ENCODE measurements around the gene SREBF1. TPM values are rescaled to one million over a fixed set of nuclear protein-coding genes. Genes with fewer than 3 reads are reported as not detected.
A peak's percentile ranks its signal among the peaks of the same experiment; 100 is the strongest.

Gene SREBF1
- polyA plus RNA-seq, 1 donor = 79.1 TPM

DNA sequence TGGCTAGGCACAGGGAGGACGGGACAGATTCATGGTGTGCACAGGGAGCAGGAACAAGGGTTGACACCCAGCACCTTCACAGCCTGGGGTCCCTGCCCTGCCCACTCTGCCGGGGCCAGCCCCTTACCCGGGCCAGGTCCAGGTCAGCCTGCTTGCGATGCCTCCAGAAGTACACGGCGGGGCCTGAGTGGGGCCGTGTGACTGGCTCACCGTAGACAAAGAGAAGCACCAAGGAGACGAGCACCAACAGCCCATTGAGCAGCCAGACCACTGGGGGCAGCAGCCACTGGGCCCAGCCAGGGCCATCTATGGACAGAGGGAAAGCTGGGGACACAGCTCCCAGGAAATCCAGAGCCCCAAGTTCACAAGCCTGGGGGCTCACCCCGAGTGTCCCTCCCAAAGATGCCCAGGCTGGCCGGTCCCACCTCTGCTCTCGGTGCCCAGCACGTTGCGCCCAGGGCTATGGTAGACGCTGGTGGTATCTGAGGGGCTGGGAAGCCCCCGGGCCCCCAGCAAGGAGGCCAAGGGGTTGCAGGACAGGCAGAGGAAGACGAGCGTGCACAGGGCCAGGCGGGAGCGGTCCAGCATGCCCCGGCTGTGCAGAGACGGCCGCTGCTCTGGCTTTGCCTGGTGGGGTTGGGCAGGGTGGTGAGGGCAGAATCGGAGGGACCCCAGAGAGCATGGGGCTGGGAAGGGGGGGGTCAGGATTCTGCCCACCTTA lies 19.8 kb downstream of the SREBF1 start:
- peaks cover 77% of the 10 kb centered on the region for H3K36me3 ChIP-seq (ENCODE audit: control insufficient read depth, insufficient read depth, low read length)
- no peak overlapping the region for H3K27ac ChIP-seq (ENCODE audit: low read length)
- H3K4me3 ChIP-seq (ENCODE audit: low read length) = no peak overlapping the region
- no peaks in the 10 kb centered on the region for H3K27me3 ChIP-seq (ENCODE audit: control insufficient read depth, insufficient read depth, low read length)
- DNase-seq = no peak
- no CpG with 5 or more reads among the region's 24 CpGs for WGBS (ENCODE audit: insufficient coverage, low lambda C conversion rate)
- no peaks in the 10 kb centered on the region for H3K9me3 ChIP-seq (ENCODE audit: control insufficient read depth, low read depth, low read length)
- H3K4me1 ChIP-seq (ENCODE audit: control insufficient read depth, insufficient read depth, low read length) = peaks cover 34% of the 10 kb centered on the region

- no peak for DNase-seq
- H3K27me3 ChIP-seq (ENCODE audit: control insufficient read depth, insufficient read depth, low read length) = no peaks in the 10 kb centered on the region
- no peak overlapping the region for H3K4me3 ChIP-seq (ENCODE audit: low read length)
- H3K9me3 ChIP-seq (ENCODE audit: control insufficient read depth, low read depth, low read length) = no peaks in the 10 kb centered on the region
- no CpG with 5 or more reads among the region's 22 CpGs for WGBS (ENCODE audit: insufficient coverage, low lambda C conversion rate)
- peaks cover 81% of the 10 kb centered on the region for H3K36me3 ChIP-seq (ENCODE audit: control insufficient read depth, insufficient read depth, low read length)
- peaks cover 31% of the 10 kb centered on the region for H3K4me1 ChIP-seq (ENCODE audit: control insufficient read depth, insufficient read depth, low read length)
- H3K27ac ChIP-seq (ENCODE audit: low read length) = no peak overlapping the region
Observed at GRCh38 chr17:17816240-17816814, 20.5 kb downstream of the SREBF1 start.

DNA sequence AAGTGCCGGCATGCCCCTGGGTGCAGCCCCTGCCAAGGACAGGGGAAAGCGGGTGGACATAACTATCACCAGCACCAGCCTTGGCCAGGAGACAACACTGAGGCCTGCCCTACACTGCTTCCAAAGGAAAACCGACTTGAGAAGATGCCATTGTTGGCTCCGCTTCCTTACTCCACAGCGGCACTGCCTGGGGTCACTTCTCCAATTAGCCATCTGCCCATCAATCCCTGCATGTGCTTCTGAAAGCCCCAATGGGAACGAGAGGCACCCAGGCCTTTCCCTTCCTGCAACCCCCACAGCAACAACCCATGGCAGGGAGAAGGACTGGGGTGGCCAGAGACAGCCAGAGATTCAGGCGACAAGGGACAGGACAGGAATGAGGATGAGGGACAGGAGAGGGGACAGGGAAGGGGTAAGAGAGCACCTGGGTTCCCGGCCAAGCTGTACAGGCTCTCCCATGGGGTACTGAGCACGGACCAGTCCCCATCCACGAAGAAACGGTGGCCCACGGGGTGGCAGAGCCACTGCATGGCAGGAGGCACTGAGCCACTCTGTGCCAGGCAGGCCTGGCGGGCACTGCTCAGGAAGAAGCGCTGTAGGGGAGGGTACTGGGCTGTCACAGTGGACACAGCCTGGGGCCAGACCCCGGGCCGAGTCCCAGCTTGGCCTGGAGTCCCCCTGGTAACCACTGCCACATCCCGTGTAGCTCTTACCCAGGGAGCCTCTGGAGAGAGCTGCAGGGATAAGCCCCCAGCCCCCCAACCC lies 21.2 kb downstream of the SREBF1 start:
- Histone ChIP-seq H3K4me1 (ENCODE audit: control insufficient read depth, insufficient read depth, low read length) (peaks cover 33% of the 10 kb centered on the region), H3K36me3 (ENCODE audit: control insufficient read depth, insufficient read depth, low read length) (peaks cover 85% of the 10 kb centered on the region), H3K9me3 (ENCODE audit: control insufficient read depth, low read depth, low read length) (peaks cover 4% of the 10 kb centered on the region), H3K4me3 (ENCODE audit: low read length) (no peak overlapping the region), H3K27me3 (ENCODE audit: control insufficient read depth, insufficient read depth, low read length) (no peaks in the 10 kb centered on the region), H3K27ac (ENCODE audit: low read length) (no peak overlapping the region)
- DNase-seq = no peak
- no CpG with 5 or more reads among the region's 17 CpGs for WGBS (ENCODE audit: insufficient coverage, low lambda C conversion rate)

GRCh38 chr17:17815062-17815406 lies 21.8 kb downstream of the SREBF1 start:
- DNase-seq = no peak
- Histone ChIP-seq H3K4me1 (ENCODE audit: control insufficient read depth, insufficient read depth, low read length) (peaks cover 39% of the 10 kb centered on the region), H3K9me3 (ENCODE audit: control insufficient read depth, low read depth, low read length) (peaks cover 8% of the 10 kb centered on the region), H3K4me3 (ENCODE audit: low read length) (no peak overlapping the region), H3K36me3 (ENCODE audit: control insufficient read depth, insufficient read depth, low read length) (peaks cover 86% of the 10 kb centered on the region), H3K27me3 (ENCODE audit: control insufficient read depth, insufficient read depth, low read length) (no peaks in the 10 kb centered on the region), H3K27ac (ENCODE audit: low read length) (no peak overlapping the region)
- no CpG with 5 or more reads among the region's 8 CpGs for WGBS (ENCODE audit: insufficient coverage, low lambda C conversion rate)

- DNase-seq = no peak
- Histone ChIP-seq H3K4me3 (ENCODE audit: low read length) (no peak overlapping the region), H3K36me3 (ENCODE audit: control insufficient read depth, insufficient read depth, low read length) (peaks cover 80% of the 10 kb centered on the region), H3K9me3 (ENCODE audit: control insufficient read depth, low read depth, low read length) (peaks cover 8% of the 10 kb centered on the region), H3K27ac (ENCODE audit: low read length) (no peak overlapping the region), H3K27me3 (ENCODE audit: control insufficient read depth, insufficient read depth, low read length) (no peaks in the 10 kb centered on the region), H3K4me1 (ENCODE audit: control insufficient read depth, insufficient read depth, low read length) (peaks cover 35% of the 10 kb centered on the region)
- WGBS (ENCODE audit: insufficient coverage, low lambda C conversion rate) = no CpG with 5 or more reads among the region's 20 CpGs
Observed at GRCh38 chr17:17814162-17815061, 22.4 kb downstream of the SREBF1 start.

DNA sequence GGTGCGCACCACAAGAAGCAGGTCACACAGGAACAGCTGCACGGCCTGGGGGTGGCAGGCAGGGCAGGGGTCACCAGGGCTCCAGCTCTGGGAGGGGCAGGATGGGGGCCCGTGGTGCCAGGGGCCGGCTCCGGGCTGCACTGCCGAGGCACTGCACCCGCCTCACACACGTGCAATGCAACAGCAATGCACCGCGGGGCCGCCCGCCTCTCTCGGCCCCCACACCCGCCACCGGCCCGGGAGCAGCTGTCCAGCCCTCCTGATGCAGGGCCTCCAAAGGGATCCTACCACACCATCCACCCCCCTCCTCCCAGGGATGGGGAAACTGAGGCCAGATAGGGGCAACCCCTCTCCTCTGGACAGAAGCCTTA lies 23.1 kb downstream of the SREBF1 start:
- Histone ChIP-seq H3K27ac (ENCODE audit: low read length) (no peak overlapping the region), H3K4me3 (ENCODE audit: low read length) (no peak overlapping the region), H3K27me3 (ENCODE audit: control insufficient read depth, insufficient read depth, low read length) (no peaks in the 10 kb centered on the region), H3K4me1 (ENCODE audit: control insufficient read depth, insufficient read depth, low read length) (peaks cover 28% of the 10 kb centered on the region), H3K9me3 (ENCODE audit: control insufficient read depth, low read depth, low read length) (peaks cover 8% of the 10 kb centered on the region), H3K36me3 (ENCODE audit: control insufficient read depth, insufficient read depth, low read length) (peaks cover 74% of the 10 kb centered on the region)
- no peak for DNase-seq
- no CpG with 5 or more reads among the region's 16 CpGs for WGBS (ENCODE audit: insufficient coverage, low lambda C conversion rate)

DNA sequence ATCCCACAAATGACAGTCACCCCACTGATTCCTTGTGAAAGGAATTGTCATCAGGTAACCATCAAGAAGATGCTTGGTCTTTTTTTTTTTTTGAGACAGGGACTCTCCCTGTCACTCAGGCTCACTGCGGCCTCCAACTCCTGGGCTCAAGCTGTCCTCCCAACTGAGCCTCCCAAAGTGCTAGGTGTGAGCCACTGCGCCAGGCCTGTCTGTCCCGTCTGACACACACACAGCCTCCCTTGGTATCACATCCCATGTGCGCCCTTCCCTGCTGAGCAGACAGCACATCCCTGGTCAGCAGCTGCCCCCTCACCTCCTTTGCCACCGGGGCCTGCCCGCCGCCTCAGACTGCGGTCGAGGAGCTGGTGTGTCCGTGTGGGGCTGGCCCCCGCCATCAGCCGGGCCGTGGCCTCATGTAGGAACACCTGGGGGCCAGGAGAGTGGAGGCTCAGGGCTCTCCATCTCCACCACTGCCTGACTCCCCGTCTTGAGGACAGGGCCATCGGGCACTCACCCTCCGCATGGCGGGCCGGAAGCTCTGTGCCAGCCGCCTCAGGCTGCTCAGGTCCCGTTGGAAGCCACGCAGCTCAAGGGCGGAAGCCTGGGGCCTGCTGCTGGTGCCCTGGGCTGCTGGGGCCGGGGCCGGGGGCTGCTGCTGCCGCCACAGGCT lies 23.6 kb downstream of the SREBF1 start:
- H3K4me3 ChIP-seq (ENCODE audit: low read length) = no peak overlapping the region
- H3K36me3 ChIP-seq (ENCODE audit: control insufficient read depth, insufficient read depth, low read length) = peaks cover 70% of the 10 kb centered on the region
- H3K9me3 ChIP-seq (ENCODE audit: control insufficient read depth, low read depth, low read length) = peaks cover 8% of the 10 kb centered on the region
- DNase-seq = no peak
- H3K27me3 ChIP-seq (ENCODE audit: control insufficient read depth, insufficient read depth, low read length) = no peaks in the 10 kb centered on the region
- H3K27ac ChIP-seq (ENCODE audit: low read length) = no peak overlapping the region
- no CpG with 5 or more reads among the region's 25 CpGs for WGBS (ENCODE audit: insufficient coverage, low lambda C conversion rate)
- peaks cover 23% of the 10 kb centered on the region for H3K4me1 ChIP-seq (ENCODE audit: control insufficient read depth, insufficient read depth, low read length)

DNA sequence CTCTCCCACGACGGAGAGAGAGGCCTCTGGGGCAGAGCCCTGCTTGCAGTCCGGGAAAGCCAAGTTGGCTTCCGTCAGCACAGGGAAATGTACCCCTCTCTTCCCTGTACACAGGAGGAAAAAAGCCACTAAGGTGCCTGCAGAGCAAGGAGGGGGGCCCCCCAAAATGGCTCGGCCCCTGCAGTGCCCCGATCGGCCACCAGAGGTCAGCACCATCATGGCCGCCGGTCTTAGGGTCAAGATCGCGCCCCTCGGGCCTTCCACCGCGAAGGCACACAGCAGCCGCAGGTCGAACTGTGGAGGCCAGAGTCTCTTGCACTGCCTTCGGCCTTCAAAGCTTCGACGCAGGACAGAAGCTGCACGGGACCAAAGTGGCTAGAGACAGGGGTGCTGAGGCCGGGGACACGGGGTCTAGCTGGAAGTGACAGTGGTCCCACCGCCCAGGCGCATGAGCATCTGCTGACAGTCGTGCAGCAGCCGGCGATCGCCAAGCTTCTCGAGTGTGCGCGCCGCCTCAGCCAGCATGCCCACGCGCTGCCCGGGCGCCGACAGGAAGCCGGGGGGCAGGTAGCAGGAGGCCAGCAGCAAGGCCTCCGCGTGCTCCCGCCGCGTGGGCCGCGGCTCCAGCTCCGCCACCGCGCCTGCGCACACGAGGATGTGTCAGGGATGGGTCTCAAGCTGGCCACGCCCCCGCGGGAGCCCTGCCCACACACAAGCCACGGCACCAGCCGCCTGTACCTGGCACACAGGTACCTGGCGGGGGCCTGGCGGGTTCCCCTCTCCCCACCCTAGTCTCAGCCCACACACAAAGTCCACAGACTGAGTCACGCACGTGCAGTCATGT lies 24.4 kb downstream of the SREBF1 start:
- H3K36me3 ChIP-seq (ENCODE audit: control insufficient read depth, insufficient read depth, low read length) = peaks cover 68% of the 10 kb centered on the region
- peaks cover 19% of the 10 kb centered on the region for H3K4me1 ChIP-seq (ENCODE audit: control insufficient read depth, insufficient read depth, low read length)
- WGBS (ENCODE audit: insufficient coverage, low lambda C conversion rate) = no CpG with 5 or more reads among the region's 59 CpGs
- peak in 1 of 2 donors; percentile 60 for DNase-seq
- no peak overlapping the region for H3K27ac ChIP-seq (ENCODE audit: low read length)
- no peaks in the 10 kb centered on the region for H3K27me3 ChIP-seq (ENCODE audit: control insufficient read depth, insufficient read depth, low read length)
- no peak overlapping the region for H3K4me3 ChIP-seq (ENCODE audit: low read length)
- peaks cover 8% of the 10 kb centered on the region for H3K9me3 ChIP-seq (ENCODE audit: control insufficient read depth, low read depth, low read length)

GRCh38 chr17:17811381-17812210 lies 25.2 kb downstream of the SREBF1 start:
- Histone ChIP-seq H3K9me3 (ENCODE audit: control insufficient read depth, low read depth, low read length) (peaks cover 8% of the 10 kb centered on the region), H3K4me3 (ENCODE audit: low read length) (no peak overlapping the region), H3K36me3 (ENCODE audit: control insufficient read depth, insufficient read depth, low read length) (peaks cover 66% of the 10 kb centered on the region), H3K27ac (ENCODE audit: low read length) (no peak overlapping the region), H3K27me3 (ENCODE audit: control insufficient read depth, insufficient read depth, low read length) (no peaks in the 10 kb centered on the region), H3K4me1 (ENCODE audit: control insufficient read depth, insufficient read depth, low read length) (peaks cover 19% of the 10 kb centered on the region)
- no peak for DNase-seq
- no CpG with 5 or more reads among the region's 15 CpGs for WGBS (ENCODE audit: insufficient coverage, low lambda C conversion rate)

Data from large intestine (tissue), 3 donors.